GM12864 (cell line): Measurements from ENCODE around the gene CCAR1.
"Not testable (repeated sequence)": the region's sequence is repeated elsewhere in the genome, so short reads cannot be mapped to it uniquely, and the experiment has no call there.

Experiments used
- DNase-seq: peaks from one replicate; pipeline ENCODE4 v3.0.0-alpha.2; 2011; ENCODE audit warnings: low read depth
- H3K4me3 ChIP-seq: 2 replicates; pipeline ENCODE4 v1.5.1; 2011; ENCODE audit warnings: mild to moderate bottlenecking, low read depth, low read length, control low read depth
- TF ChIP-seq, protein P1 (sequence below): IDR thresholded peaks from 2 replicates; pipeline ENCODE4 v1.5.1; 2011; ENCODE audit warnings: low read depth, mild to moderate bottlenecking, moderate library complexity, low read length, control low read depth, inconsistent platforms; ENCODE audit errors: missing control alignments

The CCAR1 gene

DNA sequence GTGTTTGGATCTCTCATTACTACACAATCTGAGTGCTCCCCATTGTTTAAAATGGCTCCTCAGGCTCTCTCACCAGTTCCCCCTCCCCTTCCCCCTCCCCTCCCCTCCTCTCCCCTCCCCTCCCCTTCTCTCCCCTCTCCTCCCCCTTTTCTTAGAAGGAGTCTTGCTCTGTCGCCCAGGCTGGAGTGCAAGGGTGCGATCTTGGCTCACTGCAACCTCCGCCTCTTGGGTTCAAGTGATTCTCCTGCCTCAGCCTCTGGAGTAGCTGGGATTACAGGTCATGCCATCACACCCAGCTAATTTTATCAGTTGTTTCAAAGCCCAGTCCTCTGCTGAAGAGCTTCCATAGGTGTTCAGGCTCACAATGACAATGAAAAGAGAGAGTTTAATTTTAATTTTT lies 3.6 kb upstream of the CCAR1 start:
- no peak overlapping the region for H3K4me3 ChIP-seq
- DNase-seq: no peak
- TF ChIP-seq, protein P1, sequence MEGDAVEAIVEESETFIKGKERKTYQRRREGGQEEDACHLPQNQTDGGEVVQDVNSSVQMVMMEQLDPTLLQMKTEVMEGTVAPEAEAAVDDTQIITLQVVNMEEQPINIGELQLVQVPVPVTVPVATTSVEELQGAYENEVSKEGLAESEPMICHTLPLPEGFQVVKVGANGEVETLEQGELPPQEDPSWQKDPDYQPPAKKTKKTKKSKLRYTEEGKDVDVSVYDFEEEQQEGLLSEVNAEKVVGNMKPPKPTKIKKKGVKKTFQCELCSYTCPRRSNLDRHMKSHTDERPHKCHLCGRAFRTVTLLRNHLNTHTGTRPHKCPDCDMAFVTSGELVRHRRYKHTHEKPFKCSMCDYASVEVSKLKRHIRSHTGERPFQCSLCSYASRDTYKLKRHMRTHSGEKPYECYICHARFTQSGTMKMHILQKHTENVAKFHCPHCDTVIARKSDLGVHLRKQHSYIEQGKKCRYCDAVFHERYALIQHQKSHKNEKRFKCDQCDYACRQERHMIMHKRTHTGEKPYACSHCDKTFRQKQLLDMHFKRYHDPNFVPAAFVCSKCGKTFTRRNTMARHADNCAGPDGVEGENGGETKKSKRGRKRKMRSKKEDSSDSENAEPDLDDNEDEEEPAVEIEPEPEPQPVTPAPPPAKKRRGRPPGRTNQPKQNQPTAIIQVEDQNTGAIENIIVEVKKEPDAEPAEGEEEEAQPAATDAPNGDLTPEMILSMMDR: no peak

DNA sequence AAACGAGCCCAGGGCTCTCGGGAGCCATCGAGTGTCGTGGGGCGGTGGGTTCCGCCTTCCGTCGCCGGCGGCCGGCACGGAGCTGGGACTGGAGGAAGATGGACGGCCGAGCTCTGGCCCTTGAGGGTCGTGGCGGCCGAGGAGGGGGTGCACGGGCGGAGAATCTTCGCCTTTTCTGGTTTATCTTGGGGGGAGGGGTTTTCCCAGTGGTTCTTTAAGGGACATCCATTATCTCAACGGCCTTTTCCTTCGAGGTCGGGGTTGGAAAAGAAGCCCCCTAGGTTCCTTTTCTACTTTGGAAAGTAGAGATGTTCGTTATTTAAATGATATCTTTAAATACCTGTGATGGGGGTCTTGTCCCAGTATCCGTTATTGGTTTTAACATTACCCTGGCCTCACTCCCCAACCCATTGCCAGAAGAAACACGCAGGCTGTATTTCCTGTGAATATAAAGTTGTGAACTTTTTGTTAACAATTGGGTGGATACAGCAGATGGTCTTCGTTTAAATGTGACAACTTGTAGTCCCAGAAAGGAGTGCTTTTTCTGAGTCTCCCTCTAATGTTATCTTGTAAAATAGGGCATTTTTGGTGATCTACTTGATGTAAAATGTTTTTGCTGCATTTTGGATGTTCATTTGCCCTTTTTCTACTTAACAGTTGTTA lies 765 bp downstream of the CCAR1 start:
- TF ChIP-seq, protein P1: no peak
- no peak for DNase-seq
- H3K4me3 ChIP-seq: peak overlapping the region; percentile 85

DNA sequence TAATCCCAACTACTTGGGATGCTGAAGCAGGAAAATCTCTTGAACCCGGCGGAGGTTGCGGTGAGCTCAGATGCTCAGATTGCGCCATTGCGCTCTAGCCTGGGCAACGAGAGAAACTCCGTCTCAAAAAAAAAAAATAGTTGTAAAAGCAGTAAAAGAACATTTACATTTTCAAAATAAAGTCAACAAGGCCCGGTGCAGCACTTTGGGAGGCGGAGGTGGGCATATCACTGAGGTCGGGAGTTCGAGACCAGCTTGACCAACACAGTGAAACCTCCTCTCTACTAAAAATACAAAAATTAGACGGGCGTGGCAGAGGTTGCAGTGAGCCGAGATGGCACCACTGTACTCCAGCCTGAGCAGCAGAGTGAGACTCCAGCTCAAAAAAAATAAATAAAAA lies 4.0 kb downstream of the CCAR1 start:
- TF ChIP-seq, protein P1: no peak
- H3K4me3 ChIP-seq: no peak overlapping the region
- DNase-seq: no peak

DNA sequence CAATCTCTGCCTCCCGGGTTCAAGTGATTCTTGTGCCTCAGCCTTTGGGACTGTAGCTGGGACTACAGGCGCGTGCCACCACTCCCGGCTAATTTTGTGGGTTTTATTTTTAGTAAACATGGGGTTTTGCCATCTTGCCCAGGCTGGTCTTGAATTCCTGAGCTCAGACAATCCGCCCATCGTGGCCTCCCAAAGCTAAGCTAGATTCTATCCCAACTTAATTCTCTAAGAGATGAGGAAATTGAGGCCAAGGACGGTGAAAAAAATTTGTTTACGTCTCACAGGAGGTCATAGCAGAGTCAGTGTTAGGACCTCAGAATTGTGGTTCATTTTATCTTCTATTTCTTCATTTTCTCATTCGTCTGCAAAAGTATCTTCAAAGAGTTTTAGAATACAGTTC lies 6.1 kb downstream of the CCAR1 start:
- no peak for DNase-seq
- H3K4me3 ChIP-seq: no peak overlapping the region
- TF ChIP-seq, protein P1: no peak

DNA sequence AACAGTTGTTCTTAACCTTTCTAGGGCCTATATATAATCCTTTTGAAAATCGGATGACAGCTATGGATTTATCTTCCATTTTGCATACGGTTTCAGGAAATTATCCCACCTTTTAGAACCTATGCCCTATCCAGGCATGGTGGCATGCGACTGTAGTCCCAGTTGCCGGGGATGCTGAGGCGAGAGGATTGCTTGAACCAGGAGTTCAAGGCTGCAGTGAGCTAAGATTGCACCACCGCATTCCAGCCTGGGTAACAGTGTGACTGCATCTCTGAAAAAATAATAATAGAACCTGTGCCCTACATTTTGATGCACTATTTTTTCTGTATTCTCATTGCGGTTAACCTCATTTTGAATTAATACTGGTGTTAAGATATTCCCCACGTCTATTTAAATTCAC lies 11.6 kb downstream of the CCAR1 start:
- no peak overlapping the region for H3K4me3 ChIP-seq
- no peak for DNase-seq
- TF ChIP-seq, protein P1: no peak

DNA sequence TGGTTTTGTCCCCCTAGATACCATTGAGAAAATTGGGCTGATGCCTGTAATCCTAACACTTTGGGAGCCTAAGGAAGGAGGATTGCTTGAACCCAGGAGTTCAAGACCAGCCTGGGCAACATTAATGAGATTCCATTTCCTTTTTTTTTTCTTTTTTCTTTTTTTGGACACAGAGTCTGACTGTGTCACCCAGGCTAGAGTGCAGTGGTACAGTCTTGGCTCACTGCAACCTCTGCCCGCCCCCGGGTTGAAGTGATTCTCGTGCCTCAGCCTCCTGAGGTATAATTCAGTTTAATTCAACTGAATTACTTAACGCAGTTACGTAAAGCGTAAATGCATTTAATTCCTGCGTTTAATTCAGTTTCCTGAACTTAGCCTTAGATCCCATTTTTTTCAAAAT lies 13.3 kb downstream of the CCAR1 start:
- TF ChIP-seq, protein P1: no peak
- DNase-seq: no peak
- H3K4me3 ChIP-seq: no peak overlapping the region

DNA sequence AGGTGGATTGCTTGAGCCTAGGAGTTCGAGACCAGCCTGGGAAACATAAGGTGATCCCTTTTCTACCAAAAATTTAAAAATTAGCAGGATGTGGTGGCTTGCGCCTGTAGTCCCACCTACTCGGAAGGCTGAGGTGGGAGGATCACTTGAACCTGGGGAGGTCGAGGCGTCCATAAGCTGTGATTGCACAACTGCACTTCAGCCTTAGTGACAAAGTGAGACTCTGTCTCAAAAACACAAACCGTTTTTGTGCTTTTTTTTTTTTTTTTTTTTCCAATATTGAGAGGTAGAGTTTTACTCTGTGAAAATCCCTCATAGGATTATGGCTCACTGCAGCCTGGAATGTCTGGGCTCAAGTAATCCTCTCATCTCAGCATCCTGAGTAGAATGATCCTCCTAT lies 14.1 kb downstream of the CCAR1 start:
- no peak overlapping the region for H3K4me3 ChIP-seq
- DNase-seq: no peak
- TF ChIP-seq, protein P1: no peak

DNA sequence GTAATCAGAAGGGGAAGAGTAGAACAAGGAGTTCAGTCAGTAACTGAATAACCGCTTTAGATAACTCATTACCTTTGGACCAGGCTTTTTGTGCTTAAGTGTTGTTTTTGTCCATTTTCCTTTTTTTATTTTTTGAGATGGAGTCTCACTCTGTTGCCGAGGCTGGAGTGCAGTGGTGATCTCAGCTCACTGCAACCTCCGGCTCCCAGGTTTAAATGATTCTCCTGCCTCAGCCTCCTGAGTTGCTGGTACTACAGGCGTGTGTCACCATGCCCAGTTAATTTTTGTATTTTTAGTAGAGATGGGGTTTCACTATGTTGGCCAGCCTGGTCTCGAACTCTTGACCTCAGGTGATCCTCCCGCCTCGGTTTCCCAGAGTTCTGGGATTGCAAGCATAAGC lies 14.7 kb downstream of the CCAR1 start:
- DNase-seq, H3K4me3 ChIP-seq: not testable (repeated sequence)

DNA sequence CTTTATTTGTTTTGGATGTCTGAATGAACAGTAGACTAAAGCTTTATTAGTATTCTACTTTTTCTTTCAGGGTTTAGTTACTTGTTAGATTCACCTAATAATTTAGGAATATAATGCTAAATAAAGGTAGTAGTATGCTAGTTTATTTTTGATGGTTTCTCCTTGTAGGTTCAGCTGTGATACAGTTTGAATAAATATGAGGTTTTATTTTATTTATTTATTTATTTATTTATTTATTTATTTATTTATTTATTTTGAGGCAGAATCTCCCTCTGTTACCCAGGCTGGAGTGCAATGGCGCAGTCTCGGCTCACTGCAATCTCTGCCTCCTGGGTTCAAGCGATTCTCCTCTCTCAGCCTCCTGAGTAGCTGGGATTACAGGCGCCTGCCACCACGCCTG lies 19.6 kb downstream of the CCAR1 start:
- H3K4me3 ChIP-seq, DNase-seq: not testable (repeated sequence)
